GM18519 (cell line): ENCODE results near the gene RALA.
"Not testable (repeated sequence)": the region's sequence is repeated elsewhere in the genome, so short reads cannot be mapped to it uniquely, and the experiment has no call there.

Experiments used
- ATAC-seq: cut with Tn5 transposase; IDR thresholded peaks from one replicate; pipeline ENCODE4 v1.9.1; 2021; ENCODE audit warnings: mild to moderate bottlenecking, moderate library complexity; ENCODE audit not compliant: unreplicated experiment, low FRiP score

Gene RALA

GRCh38 chr7:39644170-39644569 is 20.8 kb downstream of the RALA start:
- no peak for ATAC-seq

GRCh38 chr7:39645482-39646407 is 22.4 kb downstream of the RALA start:
- ATAC-seq, result no peak

- ATAC-seq, result no peak
Measured at GRCh38 chr7:39647816-39648215, 24.4 kb downstream of the RALA start.

- ATAC-seq, result no peak
Measured at GRCh38 chr7:39650676-39651075, 27.3 kb downstream of the RALA start.

GRCh38 chr7:39651265-39651664 is 27.9 kb downstream of the RALA start:
- ATAC-seq, result no peak

- ATAC-seq, result no peak
Measured at GRCh38 chr7:39656415-39656814, 33.0 kb downstream of the RALA start.

- ATAC-seq, result no peak
Measured at GRCh38 chr7:39659356-39660013, 36.1 kb downstream of the RALA start.

- ATAC-seq, result no peak
Measured at GRCh38 chr7:39661960-39662359, 38.6 kb downstream of the RALA start.

GRCh38 chr7:39663263-39663662 is 39.9 kb downstream of the RALA start:
- ATAC-seq, result no peak

GRCh38 chr7:39664057-39664456 is 40.7 kb downstream of the RALA start:
- no peak for ATAC-seq

GRCh38 chr7:39664585-39664984 is 41.2 kb downstream of the RALA start:
- ATAC-seq, result no peak

- no peak for ATAC-seq
Measured at GRCh38 chr7:39666562-39666961, 43.2 kb downstream of the RALA start.

GRCh38 chr7:39667341-39667923 is 44.1 kb downstream of the RALA start:
- no peak for ATAC-seq

- ATAC-seq, result not testable (repeated sequence)
Measured at GRCh38 chr7:39668280-39668679, 44.9 kb downstream of the RALA start.

GRCh38 chr7:39670052-39670451 is 46.7 kb downstream of the RALA start:
- ATAC-seq, result no peak

GRCh38 chr7:39670934-39671333 is 47.6 kb downstream of the RALA start:
- ATAC-seq, result no peak

GRCh38 chr7:39672176-39672575 is 48.8 kb downstream of the RALA start:
- ATAC-seq, result no peak

GRCh38 chr7:39673868-39674267 is 50.5 kb downstream of the RALA start:
- no peak for ATAC-seq

- no peak for ATAC-seq
Measured at GRCh38 chr7:39674406-39674805, 51.0 kb downstream of the RALA start.

GRCh38 chr7:39676346-39676745 is 53.0 kb downstream of the RALA start:
- ATAC-seq, result no peak

GRCh38 chr7:39678930-39679709 is 55.7 kb downstream of the RALA start:
- ATAC-seq, result no peak
